ENCODE results near the gene CPTP. TPM values are rescaled to one million over a fixed set of nuclear protein-coding genes. Genes with fewer than 3 reads are reported as not detected.

CPTP gene
- total RNA-seq, 2 experiments from 2014 or later, result 8.4 to 11.0 TPM

GRCh38 chr1:1317420-1317819, 7.2 kb upstream of the CPTP start:
- H3K4me3 Mint-ChIP-seq, result no peak overlapping the region
- no peak overlapping the region for H3K27ac Mint-ChIP-seq
- DNase-seq (no peak), ATAC-seq (no peak)
- peaks cover 33% of the 10 kb centered on the region for H3K36me3 Mint-ChIP-seq (ENCODE audit: low read depth)
- H3K9me3 Mint-ChIP-seq, result no peaks in the 10 kb centered on the region
- CTCF ChIA-PET, result no interaction called here
- H3K27me3 Mint-ChIP-seq, result no peaks in the 10 kb centered on the region
- POLR2A ChIA-PET, result interaction anchor here (0.7 kb wide), 2 partner anchors 20 to 246 kb away, joined by 3 to 4 read pairs; no protein-coding TSS in a partner anchor
- peaks cover 13% of the 10 kb centered on the region for H3K4me1 Mint-ChIP-seq (ENCODE audit: low read depth)
- TF ChIP-seq, protein P1, sequence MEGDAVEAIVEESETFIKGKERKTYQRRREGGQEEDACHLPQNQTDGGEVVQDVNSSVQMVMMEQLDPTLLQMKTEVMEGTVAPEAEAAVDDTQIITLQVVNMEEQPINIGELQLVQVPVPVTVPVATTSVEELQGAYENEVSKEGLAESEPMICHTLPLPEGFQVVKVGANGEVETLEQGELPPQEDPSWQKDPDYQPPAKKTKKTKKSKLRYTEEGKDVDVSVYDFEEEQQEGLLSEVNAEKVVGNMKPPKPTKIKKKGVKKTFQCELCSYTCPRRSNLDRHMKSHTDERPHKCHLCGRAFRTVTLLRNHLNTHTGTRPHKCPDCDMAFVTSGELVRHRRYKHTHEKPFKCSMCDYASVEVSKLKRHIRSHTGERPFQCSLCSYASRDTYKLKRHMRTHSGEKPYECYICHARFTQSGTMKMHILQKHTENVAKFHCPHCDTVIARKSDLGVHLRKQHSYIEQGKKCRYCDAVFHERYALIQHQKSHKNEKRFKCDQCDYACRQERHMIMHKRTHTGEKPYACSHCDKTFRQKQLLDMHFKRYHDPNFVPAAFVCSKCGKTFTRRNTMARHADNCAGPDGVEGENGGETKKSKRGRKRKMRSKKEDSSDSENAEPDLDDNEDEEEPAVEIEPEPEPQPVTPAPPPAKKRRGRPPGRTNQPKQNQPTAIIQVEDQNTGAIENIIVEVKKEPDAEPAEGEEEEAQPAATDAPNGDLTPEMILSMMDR (IDR thresholded peaks at IDR 0.05), result no peak
- intact Hi-C loops (cut with micrococcal nuclease), result no loop called here

DNA sequence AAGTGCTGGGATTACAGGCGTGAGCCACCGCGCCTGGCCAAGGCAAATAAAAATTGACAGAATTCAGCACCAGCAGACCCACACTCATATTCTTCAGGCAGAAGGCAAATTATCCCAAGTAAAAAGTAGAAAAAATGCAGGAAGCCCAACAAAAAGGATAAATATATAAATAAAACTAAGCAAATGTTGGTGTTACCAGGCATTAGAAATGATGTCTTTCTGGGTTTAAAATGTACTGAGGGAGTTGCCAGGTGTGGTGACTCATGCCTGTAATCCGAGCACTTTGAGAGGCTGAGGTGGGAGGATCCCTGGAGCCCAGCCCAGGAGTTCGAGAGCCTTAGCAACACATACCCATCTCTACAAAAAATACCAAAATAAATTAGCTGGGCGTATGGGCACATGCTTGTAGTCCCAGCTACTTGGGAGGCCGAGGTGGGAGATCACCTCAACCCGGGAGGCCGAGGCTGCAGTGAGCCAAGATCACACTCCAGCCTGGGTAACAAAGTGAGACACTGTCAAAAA, 6.4 kb upstream of the CPTP start:
- intact Hi-C loops (cut with micrococcal nuclease), result no loop called here
- Mint-ChIP-seq H3K36me3 (ENCODE audit: low read depth) (peaks cover 28% of the 10 kb centered on the region), H3K4me3 (no peak overlapping the region), H3K9me3 (no peaks in the 10 kb centered on the region), H3K4me1 (ENCODE audit: low read depth) (peaks cover 17% of the 10 kb centered on the region), H3K27ac (no peak overlapping the region), H3K27me3 (no peaks in the 10 kb centered on the region)
- CTCF ChIA-PET, result no interaction called here
- TF ChIP-seq, protein P1 (IDR thresholded peaks at IDR 0.05), result no peak
- DNase-seq (no peak), ATAC-seq (no peak)
- POLR2A ChIA-PET, result interaction anchor here (3.2 kb wide), 1 partner anchor 9 kb away, joined by 9 read pairs; no protein-coding TSS in a partner anchor

DNA sequence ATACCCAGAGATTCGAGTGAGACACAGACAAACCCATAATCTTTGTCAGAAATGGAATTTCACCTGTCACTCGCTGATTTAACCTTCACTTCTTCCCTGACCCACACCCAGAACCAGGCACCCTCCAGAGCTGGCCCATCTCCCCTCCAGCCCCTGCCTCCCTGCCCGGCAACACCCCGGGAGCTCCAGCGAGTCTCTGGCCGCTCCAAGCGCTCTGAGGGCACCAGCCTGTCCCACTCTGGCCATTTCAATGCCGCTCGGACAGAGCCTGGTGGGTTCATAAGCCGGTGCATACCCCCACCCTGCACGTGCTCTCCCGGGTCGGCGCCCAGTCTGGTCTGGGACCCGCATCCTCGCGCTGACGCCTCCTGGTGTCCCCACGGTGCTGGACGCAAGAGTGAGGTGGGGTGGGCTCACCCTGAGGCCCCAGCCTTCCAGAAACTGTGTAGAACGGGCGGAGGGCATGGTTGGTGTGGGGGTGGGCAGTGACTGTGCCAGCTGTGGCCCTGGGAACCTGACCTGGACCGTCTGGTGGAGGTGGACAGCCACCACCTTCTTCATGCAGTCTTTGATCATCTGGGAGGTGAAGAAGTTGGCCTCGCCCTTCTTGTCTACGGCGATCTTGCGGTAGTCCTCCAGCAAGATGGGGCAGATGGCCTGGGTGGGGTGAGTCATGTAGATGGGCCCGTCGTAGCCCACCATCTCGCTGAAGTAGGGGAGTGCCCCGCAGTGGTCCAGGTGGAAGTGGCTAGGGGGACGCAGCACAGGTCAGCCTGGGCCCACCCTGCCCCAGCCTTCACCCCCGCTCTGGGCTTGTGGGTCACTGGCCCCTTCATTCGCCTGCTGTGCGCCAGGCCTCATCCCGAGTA, 5.6 kb upstream of the CPTP start:
- intact Hi-C loops (cut with micrococcal nuclease), result no loop called here
- CTCF ChIA-PET, result no interaction called here
- POLR2A ChIA-PET, result interaction anchor here (3.2 kb wide), 1 partner anchor 9 kb away, joined by 9 read pairs; no protein-coding TSS in a partner anchor
- no peaks in the 10 kb centered on the region for H3K9me3 Mint-ChIP-seq
- no peak for DNase-seq
- no peak for ATAC-seq
- H3K36me3 Mint-ChIP-seq (ENCODE audit: low read depth), result peaks cover 23% of the 10 kb centered on the region
- TF ChIP-seq, protein P1 (IDR thresholded peaks at IDR 0.05), result no peak
- no peaks in the 10 kb centered on the region for H3K27me3 Mint-ChIP-seq
- no peak overlapping the region for H3K27ac Mint-ChIP-seq
- peaks cover 22% of the 10 kb centered on the region for H3K4me1 Mint-ChIP-seq (ENCODE audit: low read depth)
- H3K4me3 Mint-ChIP-seq, result no peak overlapping the region

DNA sequence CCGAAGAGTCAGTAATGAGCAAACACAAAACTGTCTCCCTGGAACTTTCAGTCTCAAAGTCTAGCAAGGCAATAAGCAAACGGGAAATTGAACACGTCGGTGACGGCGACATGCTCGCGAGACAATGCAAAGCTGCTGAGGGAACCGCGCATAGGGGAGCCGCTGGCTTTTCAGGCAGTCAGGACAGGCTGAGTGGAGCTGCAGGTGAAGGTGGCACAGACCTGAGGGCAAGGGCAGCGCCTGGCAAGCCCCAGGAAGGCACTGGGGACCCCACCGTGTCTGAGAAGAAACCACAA, 5.0 kb upstream of the CPTP start:
- Mint-ChIP-seq H3K36me3 (ENCODE audit: low read depth) (peaks cover 23% of the 10 kb centered on the region), H3K27ac (no peak overlapping the region), H3K4me3 (no peak overlapping the region), H3K4me1 (ENCODE audit: low read depth) (peaks cover 24% of the 10 kb centered on the region), H3K27me3 (no peaks in the 10 kb centered on the region), H3K9me3 (no peaks in the 10 kb centered on the region)
- intact Hi-C loops (cut with micrococcal nuclease), result no loop called here
- ChIA-PET POLR2A (interaction anchor here (3.2 kb wide), 1 partner anchor 10 kb away, joined by 9 read pairs; no protein-coding TSS in a partner anchor), CTCF (no interaction called here)
- ATAC-seq, result no peak
- no peak for DNase-seq
- TF ChIP-seq, protein P1 (IDR thresholded peaks at IDR 0.05), result no peak

Data from activated CD8-positive, alpha-beta T cell treated with anti-CD3 and anti-CD28 coated beads for 36 hours (primary cell).